HFFc6 (cell line): ENCODE results near the gene RUNX3. TPM values are rescaled to one million over a fixed set of nuclear protein-coding genes. Genes with fewer than 3 reads are reported as not detected.

Experiments
- DNase-seq: peaks from one replicate; pipeline ENCODE4 v3.0.0-alpha.2; 2018
- H3K27ac Mint-ChIP-seq: 2 replicates; pipeline ENCODE4 v1.8.0; 2020; ENCODE audit warnings: mild to moderate bottlenecking, mixed read lengths
- H3K27me3 Mint-ChIP-seq: 2 replicates; pipeline ENCODE4 v1.8.0; 2021; ENCODE audit warnings: mild to moderate bottlenecking, moderate library complexity, mixed read lengths; ENCODE audit not compliant: insufficient read depth
- H3K36me3 Mint-ChIP-seq: 2 replicates; pipeline ENCODE4 v1.8.0; 2021; ENCODE audit warnings: low read depth, mixed read lengths
- H3K4me1 Mint-ChIP-seq: 2 replicates; pipeline ENCODE4 v1.8.0; 2020; ENCODE audit warnings: low read depth, mixed read lengths
- H3K4me3 Mint-ChIP-seq: 2 replicates; pipeline ENCODE4 v1.8.0; 2020; ENCODE audit warnings: mild to moderate bottlenecking, moderate library complexity, mixed read lengths
- H3K9me3 Mint-ChIP-seq: 2 replicates; pipeline ENCODE4 v1.8.0; 2020; ENCODE audit warnings: mild to moderate bottlenecking, mixed read lengths
- total RNA-seq, 6 experiments: library from RNA; stranded (reverse); fragmentation: NEBNext Ultra II Directional; extraction: Animal tissue kit (Norgen Biotek cat#: 25700); gene quantifications; 2 replicates in 1 of 6; 3 replicates in 5 of 6; pipeline ENCODE4 v1.2.3, GENCODE V29; 2021
- TF ChIP-seq, protein P1 (sequence below): fragments of 200-600 bp; sonication (generic); IDR thresholded peaks from 2 replicates; pipeline ENCODE4 v1.5.0; 2021; ENCODE audit warnings: antibody characterized with exemption, mild to moderate bottlenecking

RUNX3 gene
- total RNA-seq, 6 experiments from 2014 or later: not detected

DNA sequence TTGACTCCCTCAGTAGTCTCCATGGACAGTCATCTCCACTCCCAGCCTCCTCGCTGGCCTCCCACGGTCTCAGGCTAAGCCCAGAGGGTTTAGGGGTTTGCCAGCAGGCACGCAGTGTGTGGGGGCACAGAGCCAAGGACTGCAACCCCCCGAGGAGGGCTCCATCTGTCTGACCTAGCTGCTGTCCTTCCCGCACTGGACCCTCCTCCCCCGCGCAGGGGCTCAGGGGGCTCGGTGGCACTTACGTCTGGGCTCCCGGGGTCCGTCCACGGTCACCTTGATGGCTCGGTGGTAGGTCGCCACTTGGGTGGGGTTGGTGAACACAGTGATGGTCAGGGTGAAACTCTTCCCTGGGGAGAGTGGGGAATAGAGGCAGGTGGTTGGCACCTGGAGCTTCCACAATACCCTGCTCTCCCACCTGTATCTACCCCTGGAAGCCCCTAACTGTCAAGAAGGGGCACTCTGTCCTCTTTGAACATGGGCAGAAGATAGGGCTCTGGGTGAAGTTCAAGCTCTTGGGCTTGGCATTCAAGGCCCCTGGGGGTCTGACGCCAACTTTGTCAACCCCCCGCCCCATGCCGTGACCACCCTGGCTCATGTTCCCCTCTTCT is 11.0 kb downstream of the RUNX3 start:
- Mint-ChIP-seq H3K27ac (no peak overlapping the region), H3K4me1 (peaks cover 23% of the 10 kb centered on the region), H3K9me3 (no peaks in the 10 kb centered on the region), H3K36me3 (no peaks in the 10 kb centered on the region), H3K27me3 (peaks cover 12% of the 10 kb centered on the region), H3K4me3 (no peak overlapping the region)
- TF ChIP-seq, protein P1, sequence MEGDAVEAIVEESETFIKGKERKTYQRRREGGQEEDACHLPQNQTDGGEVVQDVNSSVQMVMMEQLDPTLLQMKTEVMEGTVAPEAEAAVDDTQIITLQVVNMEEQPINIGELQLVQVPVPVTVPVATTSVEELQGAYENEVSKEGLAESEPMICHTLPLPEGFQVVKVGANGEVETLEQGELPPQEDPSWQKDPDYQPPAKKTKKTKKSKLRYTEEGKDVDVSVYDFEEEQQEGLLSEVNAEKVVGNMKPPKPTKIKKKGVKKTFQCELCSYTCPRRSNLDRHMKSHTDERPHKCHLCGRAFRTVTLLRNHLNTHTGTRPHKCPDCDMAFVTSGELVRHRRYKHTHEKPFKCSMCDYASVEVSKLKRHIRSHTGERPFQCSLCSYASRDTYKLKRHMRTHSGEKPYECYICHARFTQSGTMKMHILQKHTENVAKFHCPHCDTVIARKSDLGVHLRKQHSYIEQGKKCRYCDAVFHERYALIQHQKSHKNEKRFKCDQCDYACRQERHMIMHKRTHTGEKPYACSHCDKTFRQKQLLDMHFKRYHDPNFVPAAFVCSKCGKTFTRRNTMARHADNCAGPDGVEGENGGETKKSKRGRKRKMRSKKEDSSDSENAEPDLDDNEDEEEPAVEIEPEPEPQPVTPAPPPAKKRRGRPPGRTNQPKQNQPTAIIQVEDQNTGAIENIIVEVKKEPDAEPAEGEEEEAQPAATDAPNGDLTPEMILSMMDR: no peak
- no peak for DNase-seq

DNA sequence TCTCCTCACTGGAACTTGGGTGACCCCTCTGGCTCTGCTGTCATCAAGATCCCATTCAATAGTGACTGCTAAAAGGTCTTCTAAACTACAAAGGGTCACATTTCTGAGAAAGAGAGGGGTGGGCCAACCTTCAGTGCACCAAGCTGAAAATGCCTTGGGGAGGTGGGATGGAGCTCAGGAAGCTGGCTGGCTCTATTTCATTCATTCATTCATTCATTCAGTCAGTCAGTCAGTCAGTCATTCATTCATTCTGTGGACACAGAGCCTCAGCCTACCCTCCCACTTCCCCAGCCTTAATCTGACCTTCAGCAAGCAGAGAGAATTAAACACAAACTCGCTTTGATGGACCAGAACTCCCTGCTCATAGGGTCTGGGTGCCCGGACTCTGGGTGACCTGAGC is 11.7 kb downstream of the RUNX3 start:
- no peaks in the 10 kb centered on the region for H3K9me3 Mint-ChIP-seq
- TF ChIP-seq, protein P1: no peak
- no peak for DNase-seq
- peaks cover 23% of the 10 kb centered on the region for H3K4me1 Mint-ChIP-seq
- H3K4me3 Mint-ChIP-seq: no peak overlapping the region
- H3K27ac Mint-ChIP-seq: no peak overlapping the region
- H3K36me3 Mint-ChIP-seq: no peaks in the 10 kb centered on the region
- H3K27me3 Mint-ChIP-seq: peaks cover 10% of the 10 kb centered on the region

DNA sequence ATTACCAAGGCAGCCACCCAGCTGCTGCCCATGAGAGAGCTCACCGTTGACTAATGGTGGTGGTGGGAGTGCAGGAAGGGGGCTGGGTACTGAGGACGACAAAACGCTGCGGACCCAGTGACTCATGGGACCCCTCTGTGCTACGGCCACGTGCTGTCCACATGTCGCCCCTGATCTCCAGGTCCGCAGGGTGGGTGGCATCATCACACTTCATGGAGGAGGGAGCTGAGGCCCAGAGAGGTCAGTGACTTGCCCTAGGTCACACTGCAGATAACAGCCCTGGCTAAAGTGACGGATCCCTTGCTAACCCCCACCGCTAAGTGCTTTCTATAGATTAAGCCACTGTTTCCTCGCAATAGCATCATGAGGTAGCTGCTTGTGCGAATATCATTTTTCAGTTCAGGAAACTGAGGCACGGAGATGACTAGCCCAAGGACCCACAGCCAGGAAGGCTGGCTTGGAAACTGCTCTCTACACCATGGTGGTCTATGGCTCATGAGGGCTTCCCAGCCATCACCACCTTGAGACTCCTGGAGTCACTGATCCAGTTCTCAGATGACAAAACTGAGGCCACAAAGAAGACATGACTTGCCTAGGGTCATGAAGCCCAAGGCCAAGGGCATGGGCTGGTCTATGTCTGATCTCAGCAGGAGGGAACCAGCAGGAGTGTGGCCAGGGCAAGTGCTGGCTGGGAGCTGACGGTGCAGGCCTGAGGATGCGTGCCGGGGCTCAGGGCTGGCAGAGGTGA is 12.6 kb downstream of the RUNX3 start:
- DNase-seq: no peak
- no peaks in the 10 kb centered on the region for H3K36me3 Mint-ChIP-seq
- peaks cover 10% of the 10 kb centered on the region for H3K27me3 Mint-ChIP-seq
- peaks cover 23% of the 10 kb centered on the region for H3K4me1 Mint-ChIP-seq
- TF ChIP-seq, protein P1: no peak
- no peaks in the 10 kb centered on the region for H3K9me3 Mint-ChIP-seq
- no peak overlapping the region for H3K4me3 Mint-ChIP-seq
- H3K27ac Mint-ChIP-seq: no peak overlapping the region

DNA sequence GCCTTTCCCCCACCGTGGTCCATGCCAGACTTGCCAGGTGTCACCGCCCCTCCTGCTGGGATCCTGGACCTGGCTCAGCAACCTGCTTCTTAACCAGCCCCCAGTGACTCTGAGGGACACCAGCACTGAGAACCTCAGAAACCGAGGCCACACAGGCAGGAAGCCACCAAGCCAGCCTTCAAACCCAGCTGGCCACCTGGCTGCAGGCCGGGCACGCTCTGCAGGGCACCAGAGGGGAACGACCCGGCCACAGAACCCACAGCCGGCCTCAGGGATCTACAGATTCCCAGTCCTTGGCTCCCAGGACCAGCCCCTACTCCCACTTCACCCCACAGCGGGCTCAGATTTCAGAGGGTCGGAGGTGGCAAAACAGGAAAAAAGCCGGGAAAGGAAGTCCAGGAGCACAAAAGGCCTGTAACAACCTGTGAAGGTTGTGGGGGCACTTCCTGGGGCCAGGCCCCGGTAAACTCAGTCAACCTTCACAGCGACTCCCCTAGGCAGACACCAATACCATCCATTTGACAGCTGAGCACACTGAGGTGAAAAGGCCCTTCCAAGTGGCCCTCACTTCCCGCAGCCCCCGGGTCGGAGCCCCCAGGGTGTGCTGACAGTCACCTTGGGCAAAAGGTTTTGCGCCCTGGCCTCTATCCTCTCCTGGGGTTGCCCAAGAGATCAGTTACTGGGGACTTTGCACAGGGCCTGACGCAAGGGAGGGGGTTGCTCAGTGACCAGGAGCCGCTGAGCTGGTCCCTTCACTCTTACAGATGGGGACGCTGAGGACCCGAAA is 14.1 kb downstream of the RUNX3 start:
- Mint-ChIP-seq H3K36me3 (no peaks in the 10 kb centered on the region), H3K27me3 (peaks cover 14% of the 10 kb centered on the region), H3K9me3 (no peaks in the 10 kb centered on the region), H3K4me3 (no peak overlapping the region), H3K27ac (no peak overlapping the region), H3K4me1 (peaks cover 23% of the 10 kb centered on the region)
- DNase-seq: no peak
- TF ChIP-seq, protein P1: no peak

DNA sequence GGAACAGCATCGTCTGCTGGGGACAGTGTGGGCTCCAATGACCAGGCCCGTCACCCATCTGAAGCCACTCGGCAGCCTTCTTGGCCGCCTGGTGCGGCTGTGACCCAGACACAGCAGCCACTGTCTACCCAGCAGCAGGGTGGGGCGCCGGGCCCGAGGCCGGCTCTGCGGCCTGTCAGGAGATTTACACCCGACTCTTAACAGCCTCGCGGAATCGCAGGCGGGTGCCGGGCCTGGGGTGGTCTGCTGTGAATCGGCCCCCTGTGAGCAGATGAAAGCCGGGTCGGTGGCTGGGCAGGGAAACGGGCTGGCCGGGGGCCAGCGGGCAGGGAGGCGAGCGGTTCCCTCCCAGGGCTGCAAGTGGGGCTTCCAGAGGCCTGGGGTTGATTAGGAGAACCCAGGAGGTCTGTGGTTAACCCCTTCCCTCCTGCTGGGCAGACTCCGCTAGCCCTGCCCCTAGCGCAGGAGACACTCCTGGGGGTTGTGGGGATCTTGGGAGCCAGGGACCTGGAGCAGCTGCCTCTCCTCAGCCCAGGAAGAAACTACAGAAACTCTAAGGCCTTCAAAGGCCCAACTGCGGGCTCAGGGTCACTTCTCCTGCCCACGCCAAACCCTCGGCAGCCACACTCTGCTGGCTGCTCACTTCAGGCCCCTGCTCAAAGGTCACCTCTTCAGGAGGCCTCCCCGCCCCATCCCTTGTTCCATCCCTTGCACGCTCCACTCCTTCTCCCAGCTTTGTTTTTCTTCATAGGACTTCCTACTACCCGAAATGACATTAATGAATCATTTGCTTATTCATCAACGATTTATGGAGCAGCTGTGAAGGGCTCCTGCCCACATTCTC is 15.6 kb downstream of the RUNX3 start:
- no peaks in the 10 kb centered on the region for H3K36me3 Mint-ChIP-seq
- H3K4me3 Mint-ChIP-seq: no peak overlapping the region
- DNase-seq: peak; percentile 25
- peaks cover 13% of the 10 kb centered on the region for H3K27me3 Mint-ChIP-seq
- no peaks in the 10 kb centered on the region for H3K9me3 Mint-ChIP-seq
- peaks cover 12% of the 10 kb centered on the region for H3K4me1 Mint-ChIP-seq
- no peak overlapping the region; the same call in 1 of the 2 replicates for H3K27ac Mint-ChIP-seq
- TF ChIP-seq, protein P1: no peak
